C4-2B (cell line): ENCODE measurements around the gene RHPN2.

Source experiments
- CTCF ChIP-seq: fragments of 450-650 bp; conservative IDR thresholded peaks from 2 replicates; pipeline ENCODE4 v1.5.1; 2017; ENCODE audit warnings: mild to moderate bottlenecking
- ZFX ChIP-seq: fragments of 450-650 bp; IDR thresholded peaks from 2 replicates; pipeline ENCODE4 v1.6.1; 2017

GRCh38 chr19:33035461-33035860 lies 29.2 kb downstream of the RHPN2 start:
- TF ChIP-seq CTCF (no peak), ZFX (no peak)
